Measurements from ENCODE around the gene MET. TPM values are rescaled to one million over a fixed set of nuclear protein-coding genes. Genes with fewer than 3 reads are reported as not detected.
A peak's percentile ranks its signal among the peaks of the same experiment; 100 is the strongest.

MET gene
- total and polyA plus RNA-seq, 2 donors (not counting 3 experiments of a cell fraction or from before 2014, with no cell fraction given): 21.1 to 44.5 TPM

DNA sequence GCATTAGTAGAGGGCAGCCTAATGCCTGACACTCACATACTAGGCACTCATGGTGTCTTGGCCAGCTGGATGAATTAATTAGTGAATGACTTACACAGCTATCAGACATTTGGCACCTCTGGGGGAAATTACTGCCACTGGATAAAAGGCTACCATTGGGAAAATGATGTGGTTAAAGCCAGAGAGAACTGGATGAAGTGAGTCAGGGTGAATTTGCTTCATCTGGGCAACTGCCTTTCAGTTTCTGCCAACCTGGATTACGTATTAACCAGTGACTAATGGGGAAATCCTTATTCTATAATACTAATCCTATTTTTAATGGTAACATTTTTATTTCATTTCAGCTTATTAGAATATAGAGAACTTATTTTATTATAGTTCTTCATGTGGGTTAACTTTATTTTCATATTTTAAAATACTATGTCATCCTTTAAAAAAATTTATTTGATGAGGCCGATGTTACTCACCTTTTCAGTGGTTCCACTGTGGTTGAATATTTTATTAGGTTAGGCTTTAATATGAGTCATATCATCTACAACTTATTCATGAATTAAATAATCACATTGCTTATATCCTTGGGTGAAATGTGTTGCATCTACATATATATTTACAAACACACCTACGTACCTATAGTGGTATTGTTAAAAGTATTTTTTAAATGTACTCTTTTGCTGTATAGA is 104.8 kb downstream of the MET start:
- no peaks in the 10 kb centered on the region for H4K20me1 ChIP-seq (replicated peaks; ENCODE audit: control insufficient read depth, extremely low read depth, insufficient read depth, low read length)
- FAIRE-seq: no peak
- BruUV-seq (replicated peaks): no TSS peak
- no peak overlapping the region for H3K4me3 ChIP-seq (replicated peaks in 1 of 3; ENCODE audit: insufficient read depth in 1 of 3, low read depth in 1 of 3, low read length in 3 of 3)
- ChIA-PET CTCF (interaction anchor here (0.8 to 3.2 kb wide), 12 partner anchors 9 to 597 kb away, joined by 3 to 21 read pairs (median 3); partner anchors contain the start of gene MET), POLR2A (no interaction called here)
- intact Hi-C loops (cut with micrococcal nuclease) (loop anchor here (2.0 kb wide), 1 partner anchor 162 kb away; no protein-coding TSS in a partner anchor), dilution Hi-C loops (cut with MboI; ENCODE audit: extremely low pct_ligation_motif_present, low sequenced_read_pairs) (no loop called here)
- H3K9me3 ChIP-seq (replicated peaks; ENCODE audit: control insufficient read depth, insufficient read depth, low read length): no peaks in the 10 kb centered on the region
- H3K27me3 ChIP-seq (ENCODE audit: control insufficient read depth in 2 of 2, insufficient read depth in 2 of 2, low read length in 2 of 2): no peaks in the 10 kb centered on the region
- DNase-seq (ENCODE audit: low read depth, low spot score): peak; percentile 78
- H3K36me3 ChIP-seq (ENCODE audit: control insufficient read depth in 2 of 2, extremely low read depth in 1 of 2, insufficient read depth in 2 of 2, low read length in 2 of 2): peaks cover 7 to 11% of the 10 kb centered on the region in 2 experiments
- no peaks in the 10 kb centered on the region for H3K9me1 ChIP-seq (replicated peaks; ENCODE audit: control insufficient read depth, extremely low read depth, insufficient read depth, low read length)
- no peak overlapping the region for H3K4me2 ChIP-seq (ENCODE audit: insufficient read depth, low read length)
- TF ChIP-seq MYC (IDR thresholded peaks at IDR 0.05; ENCODE audit: low read depth, low read length) (no peak), FOS (IDR thresholded peaks at IDR 0.05; ENCODE audit: borderline replicate concordance, insufficient read depth, low read length) (peak; percentile 45)
- H2AFZ ChIP-seq (ENCODE audit: low read depth, low read length): no peak overlapping the region
- H3K79me2 ChIP-seq (ENCODE audit: control insufficient read depth, insufficient read depth, low read length): no peaks in the 10 kb centered on the region
- peaks cover 53% of the 10 kb centered on the region for H3K4me1 ChIP-seq (ENCODE audit: control insufficient read depth, extremely low read depth, insufficient read depth, low read length)
- H3K27ac ChIP-seq (ENCODE audit: insufficient read depth, low read depth, low read length): peak overlapping the region; percentile 47
- H3K9ac ChIP-seq (replicated peaks; ENCODE audit: extremely low read depth, insufficient read depth, low read length): no peak overlapping the region

- Histone ChIP-seq H3K4me2 (ENCODE audit: insufficient read depth, low read length) (peak overlapping the region; percentile 19), H3K27me3 (ENCODE audit: control insufficient read depth in 2 of 2, insufficient read depth in 2 of 2, low read length in 2 of 2) (no peaks in the 10 kb centered on the region), H4K20me1 (replicated peaks; ENCODE audit: control insufficient read depth, extremely low read depth, insufficient read depth, low read length) (no peaks in the 10 kb centered on the region), H3K9me1 (replicated peaks; ENCODE audit: control insufficient read depth, extremely low read depth, insufficient read depth, low read length) (no peaks in the 10 kb centered on the region), H2AFZ (ENCODE audit: low read depth, low read length) (no peak overlapping the region), H3K79me2 (ENCODE audit: control insufficient read depth, insufficient read depth, low read length) (no peaks in the 10 kb centered on the region), H3K36me3 (ENCODE audit: control insufficient read depth in 2 of 2, extremely low read depth in 1 of 2, insufficient read depth in 2 of 2, low read length in 2 of 2) (peaks cover 7 to 13% of the 10 kb centered on the region in 2 experiments), H3K9me3 (replicated peaks; ENCODE audit: control insufficient read depth, insufficient read depth, low read length) (no peaks in the 10 kb centered on the region), H3K9ac (replicated peaks; ENCODE audit: extremely low read depth, insufficient read depth, low read length) (no peak overlapping the region), H3K4me3 (replicated peaks in 1 of 3; ENCODE audit: insufficient read depth in 1 of 3, low read depth in 1 of 3, low read length in 3 of 3) (no peak overlapping the region), H3K27ac (ENCODE audit: insufficient read depth, low read depth, low read length) (peak overlapping the region; percentile 28), H3K4me1 (ENCODE audit: control insufficient read depth, extremely low read depth, insufficient read depth, low read length) (peaks cover 44% of the 10 kb centered on the region)
- no peak for FAIRE-seq
- no peak for TF ChIP-seq MYC (IDR thresholded peaks at IDR 0.05; ENCODE audit: low read depth, low read length)
- peak; percentile 6 for TF ChIP-seq FOS (IDR thresholded peaks at IDR 0.05; ENCODE audit: borderline replicate concordance, insufficient read depth, low read length)
- TF ChIP-seq JUN (IDR thresholded peaks at IDR 0.05; ENCODE audit: borderline replicate concordance, insufficient read depth, insufficient read length, low read depth): peak; percentile 18
- TF ChIP-seq POLR2A (IDR thresholded peaks at IDR 0.05; ENCODE audit: low read depth, low read length): no peak
- dilution Hi-C loops (cut with MboI; ENCODE audit: extremely low pct_ligation_motif_present, low sequenced_read_pairs): no loop called here
- peak; percentile 45 for DNase-seq (ENCODE audit: low read depth, low spot score)
- intact Hi-C loops (cut with micrococcal nuclease): loop anchor here (2.0 kb wide), 1 partner anchor 163 kb away; no protein-coding TSS in a partner anchor
- ChIA-PET CTCF (interaction anchor here (0.8 to 3.2 kb wide), 6 partner anchors 12 to 598 kb away, joined by 3 to 21 read pairs (median 4); no protein-coding TSS in a partner anchor), POLR2A (no interaction called here)
- no TSS peak for BruUV-seq (replicated peaks)
Measured at GRCh38 chr7:116777651-116778281, 105.8 kb downstream of the MET start.

All from endothelial cell of umbilical vein (primary cell).